HG02763 (cell line): Measurements from ENCODE around the gene RFX2.
"Not testable (repeated sequence)": the region's sequence is repeated elsewhere in the genome, so short reads cannot be mapped to it uniquely, and the experiment has no call there.

ENCODE experiments used
- ATAC-seq: cut with Tn5 transposase; IDR thresholded peaks from one replicate; pipeline ENCODE4 v1.9.1; 2021; ENCODE audit warnings: mild to moderate bottlenecking, moderate library complexity; ENCODE audit not compliant: unreplicated experiment

Gene RFX2

GRCh38 chr19:6076675-6077463, 33.4 kb downstream of the RFX2 start:
- ATAC-seq, result no peak

GRCh38 chr19:6076291-6076665, 34.0 kb downstream of the RFX2 start:
- no peak for ATAC-seq

GRCh38 chr19:6074709-6075403, 35.4 kb downstream of the RFX2 start:
- no peak for ATAC-seq

- no peak for ATAC-seq
Observed at GRCh38 chr19:6073858-6074708, 36.2 kb downstream of the RFX2 start.

- ATAC-seq, result not testable (repeated sequence)
Observed at GRCh38 chr19:6073233-6073632, 37.1 kb downstream of the RFX2 start.

GRCh38 chr19:6071875-6072274, 38.4 kb downstream of the RFX2 start:
- no peak for ATAC-seq

- ATAC-seq, result no peak
Observed at GRCh38 chr19:6070720-6071485, 39.4 kb downstream of the RFX2 start.

- no peak for ATAC-seq
Observed at GRCh38 chr19:6070207-6070681, 40.1 kb downstream of the RFX2 start.

- no peak for ATAC-seq
Observed at GRCh38 chr19:6069268-6069791, 41.0 kb downstream of the RFX2 start.

- no peak for ATAC-seq
Observed at GRCh38 chr19:6068711-6069110, 41.6 kb downstream of the RFX2 start.

- no peak for ATAC-seq
Observed at GRCh38 chr19:6067975-6068374, 42.3 kb downstream of the RFX2 start.

GRCh38 chr19:6066661-6067646, 43.3 kb downstream of the RFX2 start:
- no peak for ATAC-seq

- ATAC-seq, result no peak
Observed at GRCh38 chr19:6065685-6066374, 44.5 kb downstream of the RFX2 start.

GRCh38 chr19:6064336-6065073, 45.8 kb downstream of the RFX2 start:
- no peak for ATAC-seq

GRCh38 chr19:6063576-6064335, 46.5 kb downstream of the RFX2 start:
- no peak for ATAC-seq

GRCh38 chr19:6062961-6063575, 47.2 kb downstream of the RFX2 start:
- no peak for ATAC-seq

GRCh38 chr19:6062274-6062673, 48.0 kb downstream of the RFX2 start:
- ATAC-seq, result no peak
